H1 (cell line): ENCODE data around the gene GCNA. TPM values are rescaled to one million over a fixed set of nuclear protein-coding genes. Genes with fewer than 3 reads are reported as not detected.

Experiments
- CTCF ChIA-PET: fragments of 300-600 bp; sonication (Branson Sonifier 250); formaldehyde crosslinking; loops from one replicate; lab custom pipeline; 2021; ENCODE audit not compliant: partially characterized antibody; lab: Charles Lee
- POLR2A ChIA-PET: fragments of 300-600 bp; sonication (Branson Sonifier 250); formaldehyde crosslinking; loops from one replicate; lab custom pipeline; 2021; ENCODE audit warnings: inconsistent platforms; ENCODE audit not compliant: partially characterized antibody; lab: Charles Lee
- DNase-seq, 2 experiments: peaks; one replicate each; pipeline versions ENCODE4 v3.0.0 to v3.0.0-alpha.2; 2010 to 2022; ENCODE audit warnings: low spot score in 2 of 2, low read depth in 1 of 2, mixed read lengths in 1 of 2
- FAIRE-seq: peaks from 2 replicates; lab custom pipeline; 2011; peaks lifted over from hg19 to GRCh38; lab: Jason Lieb, UNC
- H2AFZ ChIP-seq: 2 replicates; pipeline ENCODE4 v1.8.1; 2012; ENCODE audit warnings: low read length, inconsistent platforms
- H2AK5ac ChIP-seq: 2 replicates; pipeline ENCODE4 v1.6.1; 2013; ENCODE audit warnings: low read depth, low read length
- H2BK120ac ChIP-seq: replicated peaks from 2 replicates; pipeline ENCODE3; 2013; ENCODE audit warnings: low read depth, low read length, inconsistent platforms
- H2BK12ac ChIP-seq: 2 replicates; pipeline ENCODE4 v1.6.1; 2013; ENCODE audit warnings: low read depth, low read length
- H2BK15ac ChIP-seq: 2 replicates; pipeline ENCODE4 v1.6.1; 2013; ENCODE audit warnings: low read length
- H2BK20ac ChIP-seq: 2 replicates; pipeline ENCODE4 v1.6.1; 2013; ENCODE audit warnings: low read length
- H2BK5ac ChIP-seq: 2 replicates; pipeline ENCODE4 v1.6.1; 2013; ENCODE audit warnings: low read depth, low read length
- H3K14ac ChIP-seq: 2 replicates; pipeline ENCODE4 v1.6.1; 2013; ENCODE audit warnings: inconsistent platforms; ENCODE audit not compliant: insufficient read length
- H3K18ac ChIP-seq: 2 replicates; pipeline ENCODE4 v1.6.1; 2013; ENCODE audit warnings: low read length; ENCODE audit errors: extremely low read depth
- H3K23ac ChIP-seq: 2 replicates; pipeline ENCODE4 v1.6.1; 2013; ENCODE audit warnings: inconsistent platforms; ENCODE audit not compliant: insufficient read length
- H3K23me2 ChIP-seq: 2 replicates; pipeline ENCODE4 v1.6.1; 2013; ENCODE audit warnings: low read depth, low read length
- H3K27ac ChIP-seq: 2 replicates; pipeline ENCODE4 v1.6.1; 2011; ENCODE audit warnings: low read depth, low read length, inconsistent platforms
- H3K27me3 ChIP-seq, 4 experiments: replicated peaks in 1 of 4; 1 replicate in 1 of 4; 2 replicates in 3 of 4; pipeline versions ENCODE4 v1.6.1 to v1.8.1; 2011 to 2013; ENCODE audit warnings: low read length in 3 of 4, mild to moderate bottlenecking in 3 of 4, inconsistent platforms in 2 of 4, mixed read lengths in 2 of 4, moderate library complexity in 1 of 4; ENCODE audit not compliant: control insufficient read depth in 3 of 4, insufficient read depth in 3 of 4; ENCODE audit errors: extremely low read depth in 1 of 4
- H3K36me3 ChIP-seq, 4 experiments: 2 replicates each; pipeline versions ENCODE4 v1.6.1 to v1.8.1; 2011 to 2013; ENCODE audit warnings: mild to moderate bottlenecking in 4 of 4, low read length in 3 of 4, moderate library complexity in 2 of 4, control low read depth in 1 of 4, inconsistent platforms in 1 of 4; ENCODE audit not compliant: insufficient read depth in 4 of 4, control insufficient read depth in 2 of 4
- H3K4ac ChIP-seq: replicated peaks from 2 replicates; pipeline ENCODE3; 2013; ENCODE audit warnings: low read length, low read depth, mixed read lengths, inconsistent platforms; ENCODE audit not compliant: insufficient read length
- H3K4me1 ChIP-seq, 4 experiments: replicated peaks in 1 of 4; 1 replicate in 1 of 4; 2 replicates in 3 of 4; pipeline versions ENCODE4 v1.6.1 to v1.8.1; 2011 to 2013; ENCODE audit warnings: low read length in 3 of 4, inconsistent platforms in 2 of 4, mixed read lengths in 1 of 4; ENCODE audit not compliant: insufficient read depth in 4 of 4, control insufficient read depth in 3 of 4
- H3K4me2 ChIP-seq, 2 experiments: 2 replicates each; pipeline versions ENCODE4 v1.6.1 to v1.8.1; 2011 to 2013; ENCODE audit warnings: low read depth in 2 of 2, low read length in 2 of 2, control low read depth in 1 of 2, inconsistent platforms in 1 of 2, mild to moderate bottlenecking in 1 of 2; ENCODE audit not compliant: insufficient read depth in 1 of 2
- H3K4me3 ChIP-seq, 4 experiments: fragments of 200-600, 300-600 bp in 1 of 4; sonication (generic), shearing (Covaris generic), sonication (Bioruptor Twin) in 1 of 4; 2 replicates each; pipeline versions ENCODE4 v1.5.1 to v1.8.1; 2011 to 2016; ENCODE audit warnings: low read length in 4 of 4, low read depth in 3 of 4, control low read depth in 2 of 4, inconsistent platforms in 2 of 4, mild to moderate bottlenecking in 2 of 4, mixed read lengths in 1 of 4, moderate library complexity in 1 of 4; ENCODE audit not compliant: insufficient read depth in 2 of 4; ENCODE audit errors: extremely low read depth in 1 of 4
- H3K56ac ChIP-seq: replicated peaks from 2 replicates; pipeline ENCODE3; 2013; ENCODE audit warnings: low read depth, mild to moderate bottlenecking, mixed read lengths, low read length, inconsistent platforms; ENCODE audit not compliant: insufficient read length
- H3K79me1 ChIP-seq: 2 replicates; pipeline ENCODE4 v1.6.1; 2013; ENCODE audit warnings: low read depth, low read length, control low read depth
- H3K79me2 ChIP-seq, 2 experiments: 2 replicates each; pipeline versions ENCODE4 v1.6.1 to v1.8.1; 2012 to 2013; ENCODE audit warnings: low read length in 2 of 2, mild to moderate bottlenecking in 2 of 2, inconsistent platforms in 1 of 2; ENCODE audit not compliant: insufficient read depth in 2 of 2, control insufficient read depth in 1 of 2
- H3K9ac ChIP-seq, 4 experiments: replicated peaks in 1 of 4; 1 replicate in 1 of 4; 2 replicates in 3 of 4; pipeline versions ENCODE4 v1.6.1 to v1.8.1; 2011 to 2013; ENCODE audit warnings: low read depth in 3 of 4, low read length in 3 of 4, control low read depth in 2 of 4, mild to moderate bottlenecking in 2 of 4, moderate library complexity in 2 of 4, inconsistent platforms in 1 of 4; ENCODE audit errors: extremely low read depth in 1 of 4
- H3K9me3 ChIP-seq, 2 experiments: 2 replicates each; pipeline versions ENCODE4 v1.6.1 to v1.8.1; 2012 to 2013; ENCODE audit warnings: mild to moderate bottlenecking in 2 of 2, moderate library complexity in 2 of 2, control low read depth in 1 of 2, inconsistent platforms in 1 of 2, low read depth in 1 of 2, low read length in 1 of 2, mixed read lengths in 1 of 2; ENCODE audit not compliant: insufficient read depth in 2 of 2
- H4K20me1 ChIP-seq, 2 experiments: replicated peaks in 1 of 2; 2 replicates each; pipeline versions ENCODE3 to v1.8.1; 2011 to 2013; ENCODE audit warnings: inconsistent platforms in 2 of 2, low read length in 2 of 2, mild to moderate bottlenecking in 1 of 2; ENCODE audit not compliant: insufficient read depth in 2 of 2, control insufficient read depth in 1 of 2
- H4K5ac ChIP-seq: 2 replicates; pipeline ENCODE4 v1.6.1; 2013; ENCODE audit warnings: low read length, low read depth, mixed read lengths, inconsistent platforms; ENCODE audit not compliant: insufficient read length
- H4K8ac ChIP-seq: 2 replicates; pipeline ENCODE4 v1.8.0; 2013; ENCODE audit warnings: mild to moderate bottlenecking, moderate library complexity, low read length, inconsistent platforms; ENCODE audit not compliant: insufficient read depth; ENCODE audit errors: extremely low read depth
- H4K91ac ChIP-seq: replicated peaks from 2 replicates; pipeline ENCODE3; 2013; ENCODE audit warnings: low read length, mixed read lengths, inconsistent platforms; ENCODE audit not compliant: insufficient read length
- BACH1 ChIP-seq: IDR thresholded peaks from 2 replicates; pipeline ENCODE4 v1.6.1; 2012; ENCODE audit warnings: low read length, improper control_type of control experiment
- FOSL1 ChIP-seq: IDR thresholded peaks from 2 replicates; pipeline ENCODE4 v1.6.1; 2011; ENCODE audit warnings: mild to moderate bottlenecking, low read depth, low read length, moderate library complexity; ENCODE audit not compliant: insufficient read depth
- HDAC2 ChIP-seq, 2 experiments: fragments of 300-600 bp in 1 of 2; sonication (generic) in 1 of 2; IDR thresholded peaks; 2 replicates each; pipeline ENCODE4 v1.6.1; 2011 to 2012; ENCODE audit warnings: low read depth in 2 of 2, low read length in 2 of 2, mild to moderate bottlenecking in 2 of 2, moderate library complexity in 2 of 2, borderline replicate concordance in 1 of 2, inconsistent platforms in 1 of 2
- KDM4A ChIP-seq: IDR thresholded peaks from one replicate; pipeline ENCODE4 v1.7.1; 2012; ENCODE audit warnings: low read depth, mild to moderate bottlenecking, moderate library complexity, low read length, inconsistent platforms; ENCODE audit not compliant: severe bottlenecking
- MAFK ChIP-seq: IDR thresholded peaks from 2 replicates; pipeline ENCODE4 v1.6.1; 2012; ENCODE audit warnings: low read depth, mild to moderate bottlenecking, improper control_type of control experiment, low read length
- WGBS, 2 experiments: shearing (Covaris generic) in 1 of 2; methylation state at CpG; one replicate each; pipeline versions ENCODE4 v1.1.6 to v1.1.7; 2013 to 2015; ENCODE audit warnings: low lambda C conversion rate in 2 of 2, mixed read lengths in 2 of 2, inconsistent platforms in 1 of 2, low coverage in 1 of 2, missing lambda C conversion rate in 1 of 2; ENCODE audit not compliant: insufficient replicate concordance in 2 of 2, insufficient coverage in 1 of 2, insufficient read length in 1 of 2; ENCODE audit errors: extremely low coverage in 1 of 2, missing lambda C conversion rate in 1 of 2; 5-methylcytosine and 5-hydroxymethylcytosine counted together
- polyA plus RNA-seq, 7 experiments: library from polyadenylated mRNA; depleted of rRNA in 3 of 7; stranded (reverse) in 5 of 7; unstranded in 2 of 7; fragments of >200 nt in 5 of 7; fragments of 200-250 nt in 2 of 7; gene quantifications; 1 replicate in 5 of 7; 2 replicates in 1 of 7; 4 replicates in 1 of 7; pipeline versions ENCODE4 v1.2.1 to v1.2.3, GENCODE V29; 2011 to 2013; ENCODE audit warnings: missing spikeins in 2 of 7, mixed read lengths in 2 of 7
- total RNA-seq: library from RNA; stranded (reverse); fragmentation: NEBNext Ultra II Directional; extraction: Animal tissue kit (Norgen Biotek cat#: 25700); gene quantifications from 2 replicates; pipeline ENCODE4 v1.2.1, GENCODE V29; 2021

The GCNA gene
- total and polyA plus RNA-seq, 2 of the 8 experiments (the other 6 are each of a cell fraction or from before 2014, with no cell fraction given), result 0.41 to 0.95 TPM

DNA sequence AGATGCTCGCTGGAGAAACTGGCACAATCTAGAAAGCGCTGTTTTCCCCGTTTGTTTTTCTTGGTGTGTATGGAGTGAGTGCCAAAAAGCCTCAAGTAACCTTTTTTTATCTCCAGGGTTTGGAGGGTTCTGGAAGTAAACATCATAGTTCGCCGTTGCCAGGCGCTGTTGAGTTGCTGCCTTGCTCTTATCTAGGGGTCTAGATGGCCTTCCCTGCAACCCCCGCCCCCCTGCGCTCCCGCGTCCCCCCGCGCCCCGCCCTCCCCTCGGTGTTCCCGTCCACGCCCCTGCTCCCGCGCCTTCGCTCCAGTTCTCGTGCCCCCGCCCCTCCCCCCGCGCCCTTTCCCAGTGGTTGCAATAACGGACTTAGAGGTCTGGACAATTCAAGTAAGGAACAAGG lies 555 bp upstream of the GCNA start:
- Histone ChIP-seq H2AFZ (no peak overlapping the region), H2BK15ac (no peak overlapping the region), H3K79me2 (no peaks in the 10 kb centered on the region), H2BK12ac (no peak overlapping the region), H3K4me1 (peaks cover 0 to 2% (median 0%) of the 10 kb centered on the region in 4 experiments; a peak in 2 of 7 replicates), H3K9ac (no peak overlapping the region), H3K36me3 (peaks cover 0 to 36% (median 8%) of the 10 kb centered on the region in 4 experiments; a peak in 6 of 8 replicates), H3K9me3 (no peaks in the 10 kb centered on the region), H4K91ac (no peak overlapping the region), H3K14ac (no peak overlapping the region), H3K27ac (no peak overlapping the region), H3K56ac (no peak overlapping the region), H4K20me1 (peaks cover 0 to 2% of the 10 kb centered on the region in 2 experiments), H3K4me3 (no peak overlapping the region), H3K79me1 (no peaks in the 10 kb centered on the region), H2BK20ac (no peak overlapping the region), H4K8ac (no peak overlapping the region), H3K23me2 (no peaks in the 10 kb centered on the region; the same call in 1 of the 2 replicates), H4K5ac (no peak overlapping the region), H2BK5ac (no peak overlapping the region), H2BK120ac (no peak overlapping the region), H3K27me3 (no peaks in the 10 kb centered on the region), H3K4me2 (no peak overlapping the region), H3K18ac (no peak overlapping the region), H3K23ac (no peak overlapping the region), H3K4ac (no peak overlapping the region), H2AK5ac (no peak overlapping the region)
- DNase-seq (no peak), FAIRE-seq (no peak)
- 94% methylated on average over 2 of the region's 24 CpGs; no CpG with 5 or more reads in 1 of the 2 experiments for WGBS, 2 experiments
- ChIA-PET POLR2A (interaction anchor here (1.0 to 1.6 kb wide), 2 partner anchors 11 to 42 kb away, joined by 3 to 4 read pairs; no protein-coding TSS in a partner anchor), CTCF (no interaction called here)
- TF ChIP-seq KDM4A (no peak), FOSL1 (no peak), BACH1 (no peak), HDAC2 (IDR thresholded peaks at IDR 0.05; ENCODE audit: borderline replicate concordance in 1 of 2, low read depth in 2 of 2, low read length in 2 of 2) (no peak), MAFK (no peak)
